ENCODE measurements around the gene HSPG2. TPM values are rescaled to one million over a fixed set of nuclear protein-coding genes. Genes with fewer than 3 reads are reported as not detected.

The HSPG2 gene
- polyA plus RNA-seq, 1 donor from 2014 or later, result 0.79 TPM

- H3F3A ChIP-seq (ENCODE audit: insufficient read depth, low read length, poor library complexity, severe bottlenecking), result no peaks in the 10 kb centered on the region
- H3K36me3 ChIP-seq (ENCODE audit: insufficient read depth, low read length), result no peaks in the 10 kb centered on the region
- H3K27me3 ChIP-seq (ENCODE audit: insufficient read depth, low read depth, low read length), result no peaks in the 10 kb centered on the region
- TF ChIP-seq CTCF (IDR thresholded peaks at IDR 0.05; ENCODE audit: poor library complexity, severe bottlenecking) (no peak), TAF1 (IDR thresholded peaks at IDR 0.05; ENCODE audit: low read depth) (no peak), POLR2AphosphoS5 (IDR thresholded peaks at IDR 0.05) (no peak), EZH2 (IDR thresholded peaks at IDR 0.05; ENCODE audit: borderline replicate concordance, insufficient read depth, low read length, poor library complexity, severe bottlenecking) (no peak), RAD21 (conservative IDR thresholded peaks at IDR 0.05) (no peak), SMC3 (conservative IDR thresholded peaks at IDR 0.05; ENCODE audit: poor library complexity) (no peak), MXI1 (conservative IDR thresholded peaks at IDR 0.05; ENCODE audit: poor library complexity, severe bottlenecking) (no peak), EP300 (conservative IDR thresholded peaks at IDR 0.05; ENCODE audit: poor library complexity, severe bottlenecking) (no peak)
- TF ChIP-seq, protein P1, sequence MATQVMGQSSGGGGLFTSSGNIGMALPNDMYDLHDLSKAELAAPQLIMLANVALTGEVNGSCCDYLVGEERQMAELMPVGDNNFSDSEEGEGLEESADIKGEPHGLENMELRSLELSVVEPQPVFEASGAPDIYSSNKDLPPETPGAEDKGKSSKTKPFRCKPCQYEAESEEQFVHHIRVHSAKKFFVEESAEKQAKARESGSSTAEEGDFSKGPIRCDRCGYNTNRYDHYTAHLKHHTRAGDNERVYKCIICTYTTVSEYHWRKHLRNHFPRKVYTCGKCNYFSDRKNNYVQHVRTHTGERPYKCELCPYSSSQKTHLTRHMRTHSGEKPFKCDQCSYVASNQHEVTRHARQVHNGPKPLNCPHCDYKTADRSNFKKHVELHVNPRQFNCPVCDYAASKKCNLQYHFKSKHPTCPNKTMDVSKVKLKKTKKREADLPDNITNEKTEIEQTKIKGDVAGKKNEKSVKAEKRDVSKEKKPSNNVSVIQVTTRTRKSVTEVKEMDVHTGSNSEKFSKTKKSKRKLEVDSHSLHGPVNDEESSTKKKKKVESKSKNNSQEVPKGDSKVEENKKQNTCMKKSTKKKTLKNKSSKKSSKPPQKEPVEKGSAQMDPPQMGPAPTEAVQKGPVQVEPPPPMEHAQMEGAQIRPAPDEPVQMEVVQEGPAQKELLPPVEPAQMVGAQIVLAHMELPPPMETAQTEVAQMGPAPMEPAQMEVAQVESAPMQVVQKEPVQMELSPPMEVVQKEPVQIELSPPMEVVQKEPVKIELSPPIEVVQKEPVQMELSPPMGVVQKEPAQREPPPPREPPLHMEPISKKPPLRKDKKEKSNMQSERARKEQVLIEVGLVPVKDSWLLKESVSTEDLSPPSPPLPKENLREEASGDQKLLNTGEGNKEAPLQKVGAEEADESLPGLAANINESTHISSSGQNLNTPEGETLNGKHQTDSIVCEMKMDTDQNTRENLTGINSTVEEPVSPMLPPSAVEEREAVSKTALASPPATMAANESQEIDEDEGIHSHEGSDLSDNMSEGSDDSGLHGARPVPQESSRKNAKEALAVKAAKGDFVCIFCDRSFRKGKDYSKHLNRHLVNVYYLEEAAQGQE (IDR thresholded peaks at IDR 0.05; ENCODE audit: borderline replicate concordance), result no peak
- no peak overlapping the region for H3K9ac ChIP-seq (ENCODE audit: low read length)
- H3K4me2 ChIP-seq (ENCODE audit: low read length), result no peak overlapping the region
- H3K9me3 ChIP-seq (ENCODE audit: low read length), result no peaks in the 10 kb centered on the region
- H2AFZ ChIP-seq (ENCODE audit: low read depth, low read length), result no peak overlapping the region
- H3K4me3 ChIP-seq (ENCODE audit: low read length), result no peak overlapping the region
- no peak overlapping the region for H3K27ac ChIP-seq (ENCODE audit: low read length)
- no peaks in the 10 kb centered on the region for H3K9me2 ChIP-seq (ENCODE audit: insufficient read depth, low read length)
- H4K20me1 ChIP-seq (ENCODE audit: insufficient read depth), result no peaks in the 10 kb centered on the region
- no peaks in the 10 kb centered on the region for H3K79me2 ChIP-seq (replicated peaks; ENCODE audit: insufficient read depth, low read length)
Observed at GRCh38 chr1:21899987-21900386, 37.1 kb downstream of the HSPG2 start.

- Histone ChIP-seq H3K27ac (ENCODE audit: low read length) (no peak overlapping the region), H3K27me3 (ENCODE audit: insufficient read depth, low read depth, low read length) (no peaks in the 10 kb centered on the region), H3K4me2 (ENCODE audit: low read length) (no peak overlapping the region), H3K9me3 (ENCODE audit: low read length) (no peaks in the 10 kb centered on the region), H3K9me2 (ENCODE audit: insufficient read depth, low read length) (no peaks in the 10 kb centered on the region), H3K4me3 (ENCODE audit: low read length) (no peak overlapping the region), H2AFZ (ENCODE audit: low read depth, low read length) (no peak overlapping the region), H3K36me3 (ENCODE audit: insufficient read depth, low read length) (no peaks in the 10 kb centered on the region), H4K20me1 (ENCODE audit: insufficient read depth) (no peaks in the 10 kb centered on the region), H3K79me2 (replicated peaks; ENCODE audit: insufficient read depth, low read length) (no peaks in the 10 kb centered on the region), H3K9ac (ENCODE audit: low read length) (no peak overlapping the region), H3F3A (ENCODE audit: insufficient read depth, low read length, poor library complexity, severe bottlenecking) (no peaks in the 10 kb centered on the region)
- TF ChIP-seq, protein P1 (IDR thresholded peaks at IDR 0.05; ENCODE audit: borderline replicate concordance), result no peak
- no peak for TF ChIP-seq RAD21 (conservative IDR thresholded peaks at IDR 0.05)
- no peak for TF ChIP-seq POLR2AphosphoS5 (IDR thresholded peaks at IDR 0.05)
- TF ChIP-seq EP300 (conservative IDR thresholded peaks at IDR 0.05; ENCODE audit: poor library complexity, severe bottlenecking), result no peak
- no peak for TF ChIP-seq SMC3 (conservative IDR thresholded peaks at IDR 0.05; ENCODE audit: poor library complexity)
- TF ChIP-seq TAF1 (IDR thresholded peaks at IDR 0.05; ENCODE audit: low read depth), result no peak
- TF ChIP-seq EZH2 (IDR thresholded peaks at IDR 0.05; ENCODE audit: borderline replicate concordance, insufficient read depth, low read length, poor library complexity, severe bottlenecking), result no peak
- TF ChIP-seq CTCF (IDR thresholded peaks at IDR 0.05; ENCODE audit: poor library complexity, severe bottlenecking), result no peak
- TF ChIP-seq MXI1 (conservative IDR thresholded peaks at IDR 0.05; ENCODE audit: poor library complexity, severe bottlenecking), result no peak
Observed at GRCh38 chr1:21899267-21899810, 37.8 kb downstream of the HSPG2 start.

Measured in neural cell (in vitro differentiated cells).